GM12878 (cell line): ENCODE measurements around the gene C1QTNF5. TPM values are rescaled to one million over a fixed set of nuclear protein-coding genes. Genes with fewer than 3 reads are reported as not detected.

ENCODE experiments used
- BCLAF1 ChIP-seq: fragments of 450-650 bp; IDR thresholded peaks from 2 replicates; pipeline ENCODE4 v1.6.1; 2017; ENCODE audit warnings: antibody characterized with exemption, mild to moderate bottlenecking, moderate library complexity
- BMI1 ChIP-seq: fragments of 450-650 bp; IDR thresholded peaks from 2 replicates; pipeline ENCODE4 v1.6.1; 2016; ENCODE audit warnings: mild to moderate bottlenecking, moderate library complexity, borderline replicate concordance
- CEBPB ChIP-seq, 2 experiments: fragments of 150-350 bp in 1 of 2; IDR thresholded peaks; 2 replicates each; pipeline ENCODE4 v1.6.1; 2012 to 2014; ENCODE audit warnings: low read depth in 2 of 2, low read length in 2 of 2, borderline replicate concordance in 1 of 2, inconsistent platforms in 1 of 2
- EGR1 ChIP-seq, 2 experiments: IDR thresholded peaks; 1 replicate in 1 of 2; 2 replicates in 1 of 2; pipeline ENCODE4 v1.6.1; 2011 to 2012; ENCODE audit warnings: low read depth in 2 of 2, low read length in 2 of 2, borderline replicate concordance in 1 of 2, mild to moderate bottlenecking in 1 of 2, moderate library complexity in 1 of 2
- EZH2 ChIP-seq: IDR thresholded peaks from 2 replicates; pipeline ENCODE4 v1.6.1; 2012; ENCODE audit warnings: low read depth, mild to moderate bottlenecking, control low read depth, inconsistent platforms, low read length, borderline replicate concordance; ENCODE audit not compliant: control insufficient read depth
- IKZF2 ChIP-seq, 2 experiments: fragments of 450-650 bp; IDR thresholded peaks; 2 replicates each; pipeline ENCODE4 v1.6.1; 2017; ENCODE audit warnings: mild to moderate bottlenecking in 2 of 2, moderate library complexity in 2 of 2
- MAX ChIP-seq: IDR thresholded peaks from 2 replicates; pipeline ENCODE4 v1.6.1; 2012; ENCODE audit warnings: low read depth, low read length, improper control_type of control experiment
- MTA3 ChIP-seq: IDR thresholded peaks from 2 replicates; pipeline ENCODE4 v1.6.1; 2012; ENCODE audit warnings: low read length, inconsistent platforms, borderline replicate concordance
- NFXL1 ChIP-seq: fragments of 450-650 bp; IDR thresholded peaks from 2 replicates; pipeline ENCODE4 v1.6.1; 2017; ENCODE audit warnings: antibody characterized with exemption, mild to moderate bottlenecking, borderline replicate concordance
- RAD51 ChIP-seq: fragments of 450-650 bp; IDR thresholded peaks from 2 replicates; pipeline ENCODE4 v1.6.1; 2016; ENCODE audit warnings: moderate library complexity, mild to moderate bottlenecking, inconsistent platforms
- RFX5 ChIP-seq: IDR thresholded peaks from 2 replicates; pipeline ENCODE4 v1.6.1; 2011; ENCODE audit warnings: low read depth, low read length, improper control_type of control experiment
- SIN3A ChIP-seq: IDR thresholded peaks from 2 replicates; pipeline ENCODE4 v1.6.1; 2012; ENCODE audit warnings: low read depth, low read length, improper control_type of control experiment
- SPI1 ChIP-seq: IDR thresholded peaks from 2 replicates; pipeline ENCODE4 v1.6.1; 2011; ENCODE audit warnings: low read depth, mild to moderate bottlenecking, low read length, moderate library complexity, borderline replicate concordance; ENCODE audit not compliant: insufficient read depth
- TCF7 ChIP-seq: IDR thresholded peaks from 2 replicates; pipeline ENCODE4 v1.6.1; 2014; ENCODE audit warnings: antibody characterized with exemption, borderline replicate concordance
- ZBED1 ChIP-seq: IDR thresholded peaks from 2 replicates; pipeline ENCODE4 v1.6.1; 2016; ENCODE audit warnings: borderline replicate concordance
- ZNF217 ChIP-seq: fragments of 450-650 bp; IDR thresholded peaks from 2 replicates; pipeline ENCODE4 v1.6.1; 2017; ENCODE audit warnings: antibody characterized with exemption, mild to moderate bottlenecking
- polyA plus RNA-seq, 11 experiments: library from polyadenylated mRNA; depleted of rRNA in 4 of 11; unstranded in 6 of 11; stranded (reverse) in 5 of 11; fragments of >200 nt; fragmentation: Nextera tagmentation in 4 of 11; fragmentation: Illumina TruSeq in 1 of 11; extraction: Ambion mirVana in 4 of 11; extraction: Trizol in 1 of 11; gene quantifications; 1 replicate in 1 of 11; 2 replicates in 10 of 11; pipeline versions ENCODE4 v1.2.1 to v1.2.3, GENCODE V29; 2011 to 2016; ENCODE audit warnings: inconsistent platforms in 2 of 11, missing spikeins in 2 of 11, low read depth in 1 of 11
- total RNA-seq, 4 experiments: library from RNA; depleted of rRNA in 3 of 4; stranded (reverse); fragments of >200 nt in 3 of 4; fragmentation: Illumina TruSeq in 1 of 4; extraction: Trizol in 1 of 4; gene quantifications; 2 replicates each; pipeline versions ENCODE4 v1.2.1 to v1.2.3, GENCODE V29; 2013 to 2021

Gene C1QTNF5
- total and polyA plus RNA-seq, 10 of the 15 experiments (the other 5 are each of a cell fraction or from before 2014, with no cell fraction given), result not detected

GRCh38 chr11:119334174-119334930 is 6.3 kb downstream of the C1QTNF5 start, which contains the start of gene RNF26 (continued):
- TF ChIP-seq BCLAF1 (no peak), ZBED1 (no peak), CEBPB (IDR thresholded peaks at IDR 0.05; ENCODE audit: borderline replicate concordance in 1 of 2, low read depth in 2 of 2, low read length in 2 of 2) (no peak), MTA3 (no peak), ZNF217 (no peak), BMI1 (no peak), SIN3A (no peak; the same call in 1 of the 2 replicates), IKZF2 (IDR thresholded peaks at IDR 0.05) (no peak), EGR1 (IDR thresholded peaks at IDR 0.05; ENCODE audit: borderline replicate concordance in 1 of 2, low read depth in 2 of 2, low read length in 2 of 2) (no peak), RAD51 (no peak), NFXL1 (no peak), RFX5 (peak; percentile 88), MAX (0 out of 2 replicates have a peak, but pooled peaks have one; percentile 18), TCF7 (no peak), SPI1 (no peak), EZH2 (no peak)
